Measurements from ENCODE around the gene PTPRR. TPM values are rescaled to one million over a fixed set of nuclear protein-coding genes. Genes with fewer than 3 reads are reported as not detected.

PTPRR gene
- total RNA-seq, 1 donor from 2014 or later = 0.33 TPM

GRCh38 chr12:70843363-70843762, 77.2 kb downstream of the PTPRR start:
- Mint-ChIP-seq H3K9me3 (ENCODE audit: unreplicated experiment) (no peaks in the 10 kb centered on the region), H3K27me3 (ENCODE audit: unreplicated experiment) (peaks cover 2% of the 10 kb centered on the region), H3K36me3 (ENCODE audit: low read depth, unreplicated experiment) (no peaks in the 10 kb centered on the region), H3K4me3 (ENCODE audit: unreplicated experiment) (no peak overlapping the region), H3K27ac (ENCODE audit: unreplicated experiment) (no peak overlapping the region), H3K4me1 (ENCODE audit: unreplicated experiment) (no peaks in the 10 kb centered on the region)
- no peak for DNase-seq (ENCODE audit: low spot score)
- TF ChIP-seq CTCF (IDR thresholded peaks at IDR 0.05; ENCODE audit: unreplicated experiment) = no peak

- no peaks in the 10 kb centered on the region for H3K9me3 Mint-ChIP-seq (ENCODE audit: unreplicated experiment)
- peaks cover 2% of the 10 kb centered on the region for H3K27me3 Mint-ChIP-seq (ENCODE audit: unreplicated experiment)
- no peaks in the 10 kb centered on the region for H3K36me3 Mint-ChIP-seq (ENCODE audit: low read depth, unreplicated experiment)
- TF ChIP-seq CTCF (IDR thresholded peaks at IDR 0.05; ENCODE audit: unreplicated experiment) = no peak
- DNase-seq (ENCODE audit: low spot score) = no peak
- H3K27ac Mint-ChIP-seq (ENCODE audit: unreplicated experiment) = no peak overlapping the region
- H3K4me3 Mint-ChIP-seq (ENCODE audit: unreplicated experiment) = no peak overlapping the region
- H3K4me1 Mint-ChIP-seq (ENCODE audit: unreplicated experiment) = no peaks in the 10 kb centered on the region
Measured at GRCh38 chr12:70842942-70843341, 77.6 kb downstream of the PTPRR start.

- DNase-seq (ENCODE audit: low spot score) = no peak
- no peak overlapping the region for H3K4me3 Mint-ChIP-seq (ENCODE audit: unreplicated experiment)
- H3K27ac Mint-ChIP-seq (ENCODE audit: unreplicated experiment) = no peak overlapping the region
- H3K27me3 Mint-ChIP-seq (ENCODE audit: unreplicated experiment) = peaks cover 2% of the 10 kb centered on the region
- no peaks in the 10 kb centered on the region for H3K4me1 Mint-ChIP-seq (ENCODE audit: unreplicated experiment)
- H3K9me3 Mint-ChIP-seq (ENCODE audit: unreplicated experiment) = no peaks in the 10 kb centered on the region
- TF ChIP-seq CTCF (IDR thresholded peaks at IDR 0.05; ENCODE audit: unreplicated experiment) = no peak
- H3K36me3 Mint-ChIP-seq (ENCODE audit: low read depth, unreplicated experiment) = no peaks in the 10 kb centered on the region
Measured at GRCh38 chr12:70842136-70842535, 78.4 kb downstream of the PTPRR start.

- Mint-ChIP-seq H3K27ac (ENCODE audit: unreplicated experiment) (no peak overlapping the region), H3K4me3 (ENCODE audit: unreplicated experiment) (no peak overlapping the region), H3K27me3 (ENCODE audit: unreplicated experiment) (peaks cover 2% of the 10 kb centered on the region), H3K9me3 (ENCODE audit: unreplicated experiment) (no peaks in the 10 kb centered on the region), H3K36me3 (ENCODE audit: low read depth, unreplicated experiment) (no peaks in the 10 kb centered on the region), H3K4me1 (ENCODE audit: unreplicated experiment) (no peaks in the 10 kb centered on the region)
- no peak for DNase-seq (ENCODE audit: low spot score)
- no peak for TF ChIP-seq CTCF (IDR thresholded peaks at IDR 0.05; ENCODE audit: unreplicated experiment)
Measured at GRCh38 chr12:70840656-70841350, 79.7 kb downstream of the PTPRR start.

GRCh38 chr12:70839544-70839943, 81.0 kb downstream of the PTPRR start:
- no peak for TF ChIP-seq CTCF (IDR thresholded peaks at IDR 0.05; ENCODE audit: unreplicated experiment)
- no peak for DNase-seq (ENCODE audit: low spot score)
- no peak overlapping the region for H3K27ac Mint-ChIP-seq (ENCODE audit: unreplicated experiment)
- no peaks in the 10 kb centered on the region for H3K4me1 Mint-ChIP-seq (ENCODE audit: unreplicated experiment)
- H3K36me3 Mint-ChIP-seq (ENCODE audit: low read depth, unreplicated experiment) = no peaks in the 10 kb centered on the region
- no peaks in the 10 kb centered on the region for H3K9me3 Mint-ChIP-seq (ENCODE audit: unreplicated experiment)
- no peak overlapping the region for H3K4me3 Mint-ChIP-seq (ENCODE audit: unreplicated experiment)
- peaks cover 2% of the 10 kb centered on the region for H3K27me3 Mint-ChIP-seq (ENCODE audit: unreplicated experiment)

Data from endothelial cell (in vitro differentiated cells).